A549 treated with ZK216348 at 1 μM for 4 hours (cell line): ENCODE measurements around the gene FAM13C. TPM values are rescaled to one million over a fixed set of nuclear protein-coding genes. Genes with fewer than 3 reads are reported as not detected.

ENCODE experiments used
- total RNA-seq: library from RNA; stranded (reverse); fragments of 200-300 nt; extraction: Qiagen RNA extraction; gene quantifications from 5 replicates; pipeline ENCODE4 v1.2.3, GENCODE V29; 2022; ENCODE audit warnings: low read depth

FAM13C gene
- total RNA-seq: not detected in 5 replicates

GRCh38 chr10:59362144-59362958 is at the start of gene FAM13C:
Gene FAM13C (minus strand): TSS chr10:59362549. CDS start chr10:59362460, 89 bp downstream.

Other genes with a start within 250 kb of the FAM13C start
- gene PHYHIPL, start 185.9 kb downstream of the FAM13C start, total RNA-seq: 0.13 to 0.44 TPM (median 0.20 TPM) in 5 replicates